K562 (cell line): ENCODE results near the gene PAPSS2. TPM values are rescaled to one million over a fixed set of nuclear protein-coding genes. Genes with fewer than 3 reads are reported as not detected.

ENCODE experiments used
- ATAC-seq: fragments of 200-7000 bp; cut with Tn5 transposase; 3 replicates; pipeline ENCODE4 v1.9.1; 2020; ENCODE audit warnings: moderate library complexity
- BruUV-seq: library from RNA; stranded (reverse); fragments of 400-500 nt; replicated peaks from 2 replicates; lab custom pipeline; 2021; lab: Mats Ljungman, UMichigan
- CTCF ChIA-PET: fragments of 300-600 bp; formaldehyde crosslinking; extraction: SDS; loops from one replicate; lab custom pipeline; 2021; ENCODE audit warnings: low intra/inter-chr PET ratio; lab: Yijun Ruan, JAX
- POLR2A ChIA-PET: fragments of 300-600, 350-650 bp; sonication (Branson Sonifier 250); formaldehyde crosslinking; extraction: SDS; loops from one replicate; lab custom pipeline; 2021; ENCODE audit warnings: antibody characterized with exemption, inconsistent platforms; lab: Yijun Ruan, JAX
- DNase-seq, 4 experiments: peaks; one replicate each; pipeline versions ENCODE4 v3.0.0 to v3.0.0-alpha.2; 2011 to 2018; ENCODE audit warnings: low spot score in 3 of 4, mixed read lengths in 3 of 4; ENCODE audit errors: extremely low read depth in 1 of 4
- FAIRE-seq: peaks from 2 replicates; lab custom pipeline; 2011; peaks lifted over from hg19 to GRCh38; lab: Jason Lieb, UNC
- H2AFZ ChIP-seq: 2 replicates; pipeline ENCODE4 v1.6.0; 2011; ENCODE audit warnings: low read depth, low read length, control low read depth, inconsistent platforms
- H3K27ac ChIP-seq: fragments of 200-600 bp; 3 replicates; pipeline ENCODE4 v1.8.0; 2011; ENCODE audit warnings: low read depth, mild to moderate bottlenecking, control low read depth, inconsistent platforms, low read length, moderate library complexity, mixed read lengths; ENCODE audit errors: extremely low read depth
- H3K27me3 ChIP-seq, 2 experiments: fragments of 300-600 bp in 1 of 2; 2 replicates in 1 of 2; 3 replicates in 1 of 2; pipeline versions ENCODE4 v1.6.0 to v1.8.0; 2011; ENCODE audit warnings: inconsistent platforms in 2 of 2, low read length in 2 of 2, mild to moderate bottlenecking in 1 of 2, mixed read lengths in 1 of 2, moderate library complexity in 1 of 2; ENCODE audit not compliant: control insufficient read depth in 2 of 2, insufficient read depth in 2 of 2
- H3K36me3 ChIP-seq: fragments of 300-600 bp; 3 replicates; pipeline ENCODE4 v1.8.0; 2011; ENCODE audit warnings: mild to moderate bottlenecking, low read length, inconsistent platforms; ENCODE audit not compliant: control insufficient read depth, insufficient read depth
- H3K4me1 ChIP-seq, 2 experiments: fragments of 200-600 bp in 1 of 2; replicated peaks in 1 of 2; 2 replicates in 1 of 2; 3 replicates in 1 of 2; pipeline versions ENCODE4 v1.5.1 to v1.8.0; 2011; ENCODE audit warnings: inconsistent platforms in 2 of 2, low read length in 2 of 2, mild to moderate bottlenecking in 1 of 2, mixed read lengths in 1 of 2, moderate library complexity in 1 of 2; ENCODE audit not compliant: control insufficient read depth in 2 of 2, insufficient read depth in 2 of 2
- H3K4me2 ChIP-seq: 2 replicates; pipeline ENCODE4 v1.6.1; 2011; ENCODE audit warnings: low read length, control low read depth, inconsistent platforms, mixed read lengths; ENCODE audit not compliant: insufficient read depth
- H3K4me3 ChIP-seq: fragments of 200-600 bp; sonication (generic), shearing (Covaris generic); 2 replicates; pipeline ENCODE4 v1.5.1; 2016; ENCODE audit warnings: control low read depth, inconsistent platforms
- H3K79me2 ChIP-seq: fragments of 200-600 bp; 3 replicates; pipeline ENCODE4 v1.8.0; 2011; ENCODE audit warnings: low read length, inconsistent platforms; ENCODE audit not compliant: control insufficient read depth, insufficient read depth
- H3K9ac ChIP-seq, 2 experiments: 2 replicates each; pipeline versions ENCODE4 v1.6.0 to v1.6.1; 2011; ENCODE audit warnings: low read depth in 2 of 2, low read length in 2 of 2, control low read depth in 1 of 2, inconsistent platforms in 1 of 2, mild to moderate bottlenecking in 1 of 2, mixed read lengths in 1 of 2; ENCODE audit not compliant: insufficient read depth in 1 of 2
- H3K9me1 ChIP-seq: one replicate; pipeline ENCODE4 v1.6.0; 2011; ENCODE audit warnings: inconsistent platforms, mild to moderate bottlenecking, low read length, moderate library complexity; ENCODE audit not compliant: control insufficient read depth, insufficient read depth
- H3K9me3 ChIP-seq: replicated peaks from 2 replicates; pipeline ENCODE4 v1.5.1; 2011; ENCODE audit warnings: low read depth, low read length, inconsistent platforms; ENCODE audit not compliant: control insufficient read depth, insufficient read depth
- H4K20me1 ChIP-seq: replicated peaks from 2 replicates; pipeline ENCODE4 v1.6.1; 2011; ENCODE audit warnings: low read length, inconsistent platforms, mixed read lengths; ENCODE audit not compliant: control insufficient read depth, insufficient read depth
- RAD21 ChIP-seq, 2 experiments: fragments of 250-450 bp in 1 of 2; fragments of 450-650 bp in 1 of 2; sonication (Bioruptor Pico) in 1 of 2; formaldehyde crosslinking in 1 of 2; IDR thresholded peaks in 1 of 2; conservative IDR thresholded peaks in 1 of 2; 2 replicates each; pipeline versions ENCODE4 v1.4.0 to v1.8.0; 2020 to 2022; ENCODE audit warnings: mild to moderate bottlenecking in 2 of 2, moderate library complexity in 1 of 2
- SMC3 ChIP-seq: conservative IDR thresholded peaks from 2 replicates; pipeline ENCODE4 v1.6.1; 2011; ENCODE audit warnings: low read depth, low read length, improper control_type of control experiment; ENCODE audit not compliant: insufficient read depth
- SRSF1 ChIP-seq: fragments of 200-400 bp; formaldehyde crosslinking; IDR thresholded peaks from 2 replicates; pipeline ENCODE4 v1.6.1; 2017; ENCODE audit warnings: mild to moderate bottlenecking, low read depth, low read length, moderate library complexity
- ZSCAN29 ChIP-seq: fragments of 450-650 bp; IDR thresholded peaks from 2 replicates; pipeline ENCODE4 v1.6.1; 2017
- WGBS: fragments of 100-300 bp; shearing (Covaris generic); methylation state at CpG from one replicate; pipeline ENCODE4 v1.1.6; 2016; ENCODE audit warnings: low coverage, mixed read lengths; ENCODE audit not compliant: insufficient coverage; ENCODE audit errors: missing lambda C conversion rate; 5-methylcytosine and 5-hydroxymethylcytosine counted together
- in situ Hi-C: fragments of 300-500 bp; cut with MboI; formaldehyde crosslinking; loops from 4 replicates; pipeline ENCODE4 v1.15.0; 2018; ENCODE audit warnings: inconsistent platforms, mixed read lengths
- intact Hi-C: fragments of 100-400 bp; cut with micrococcal nuclease; formaldehyde crosslinking; loops from 2 replicates; pipeline ENCODE4 v1.14.2; 2022
- polyA plus RNA-seq, 8 experiments: library from polyadenylated mRNA; depleted of rRNA in 4 of 8; stranded (reverse) in 5 of 8; unstranded in 3 of 8; fragments of >200 nt; fragmentation: Nextera tagmentation in 2 of 8; fragmentation: Illumina TruSeq in 1 of 8; extraction: Ambion mirVana in 2 of 8; extraction: Trizol in 1 of 8; gene quantifications; 2 replicates each; pipeline versions ENCODE4 v1.2.1 to v1.2.3, GENCODE V29; 2011 to 2014; ENCODE audit warnings: inconsistent platforms in 1 of 8, missing spikeins in 1 of 8
- total RNA-seq, 7 experiments: library from RNA; depleted of rRNA in 6 of 7; stranded (reverse); fragments of >200 nt in 6 of 7; fragmentation: Illumina TruSeq in 2 of 7; extraction: Trizol in 2 of 7; gene quantifications; 2 replicates each; pipeline versions ENCODE4 v1.2.1 to v1.2.3, GENCODE V29; 2011 to 2021; ENCODE audit warnings: low replicate concordance in 1 of 7
- TF ChIP-seq, protein P1 (sequence below), 2 experiments: fragments of 450-650 bp; formaldehyde crosslinking in 1 of 2; IDR thresholded peaks; 2 replicates each; pipeline versions ENCODE4 v1.4.0 to v1.6.1; 2014 to 2020; ENCODE audit warnings: mild to moderate bottlenecking in 2 of 2, borderline replicate concordance in 1 of 2, low read depth in 1 of 2
- TF ChIP-seq, protein P2 (sequence below): fragments of 450-650 bp; formaldehyde crosslinking; IDR thresholded peaks from 2 replicates; pipeline ENCODE4 v1.4.0; 2020; ENCODE audit warnings: mild to moderate bottlenecking, moderate library complexity
- TF ChIP-seq, protein P3 (sequence below), 3 experiments: IDR thresholded peaks in 2 of 3; conservative IDR thresholded peaks in 1 of 3; 2 replicates each; pipeline ENCODE4 v1.5.1; 2011 to 2012; ENCODE audit warnings: low read length in 3 of 3, mild to moderate bottlenecking in 3 of 3, control low read depth in 2 of 3, improper control_type of control experiment in 1 of 3, inconsistent platforms in 1 of 3, low read depth in 1 of 3, mixed read lengths in 1 of 3, moderate library complexity in 1 of 3; ENCODE audit not compliant: insufficient read depth in 2 of 3

The PAPSS2 gene
- total and polyA plus RNA-seq, 9 of the 15 experiments (the other 6 are each of a cell fraction or from before 2014, with no cell fraction given): 0.01 to 0.29 TPM; not detected in 7

DNA sequence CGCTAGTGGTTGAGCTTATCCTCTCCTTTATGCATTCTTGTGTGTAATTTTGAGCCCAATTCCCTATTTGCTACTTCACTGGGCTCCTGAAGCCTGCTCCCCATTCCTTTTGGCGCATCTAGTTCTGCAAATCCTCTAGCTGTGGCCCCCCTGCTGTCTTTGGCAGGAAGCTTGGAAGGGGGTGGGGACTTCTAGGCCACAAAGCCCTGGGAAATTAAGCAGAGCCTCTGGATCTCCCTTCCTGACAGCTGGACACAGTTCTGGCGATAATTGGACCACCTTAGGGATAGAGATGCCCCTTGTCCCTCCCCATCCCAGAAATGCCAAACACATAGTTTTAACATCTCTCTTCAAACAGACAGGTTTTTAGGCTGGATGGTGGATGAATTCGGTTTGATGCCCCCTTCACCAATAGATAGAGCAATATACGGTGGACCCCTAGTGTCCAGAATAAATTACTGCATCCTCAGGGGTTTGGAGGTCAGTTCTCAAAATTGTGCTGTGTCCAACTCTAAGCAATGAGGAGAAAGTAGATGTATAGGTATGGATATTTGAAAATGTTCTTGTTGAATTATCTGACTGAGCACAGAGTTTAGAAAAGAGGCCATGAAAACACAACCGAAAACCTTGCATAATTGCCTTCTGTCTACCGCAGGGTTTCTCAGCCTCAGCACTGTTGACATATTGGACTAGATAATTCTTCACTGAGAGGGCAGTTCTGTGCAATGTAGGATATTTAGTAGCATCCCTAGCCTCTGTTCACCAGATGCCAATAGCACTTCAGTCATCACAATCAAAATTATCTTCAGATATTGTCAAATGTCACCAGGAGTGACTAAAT is 75.5 kb downstream of the PAPSS2 start:
- ChIA-PET POLR2A (no interaction called here), CTCF (interaction anchor here (0.6 kb wide), 2 partner anchors 202 to 796 kb away, joined by 3 read pairs; no protein-coding TSS in a partner anchor)
- Histone ChIP-seq H3K79me2 (no peaks in the 10 kb centered on the region), H3K4me1 (no peaks in the 10 kb centered on the region), H3K4me2 (peak overlapping the region; percentile 33), H3K4me3 (no peak overlapping the region), H3K9me3 (no peaks in the 10 kb centered on the region), H4K20me1 (no peaks in the 10 kb centered on the region), H3K9ac (no peak overlapping the region), H3K9me1 (no peaks in the 10 kb centered on the region), H2AFZ (no peak overlapping the region; the same call in 1 of the 2 replicates), H3K27me3 (no peaks in the 10 kb centered on the region; a peak in 1 of 5 replicates), H3K36me3 (no peaks in the 10 kb centered on the region), H3K27ac (no peak overlapping the region)
- intact Hi-C loops (loop anchor here (1.0 to 10.0 kb wide), 2 partner anchors 79 to 200 kb away; no protein-coding TSS in a partner anchor), in situ Hi-C loops (no loop called here)
- peak; percentile 40 for FAIRE-seq
- no TSS peak for BruUV-seq
- peak; percentile 29 to 43 (median 36) for DNase-seq
- 8% methylated on average over 7 of the region's 7 CpGs for WGBS
- peak; percentile 88 for ATAC-seq
- peak; percentile 70; the same call in 1 of the 2 replicates for TF ChIP-seq ZSCAN29
- peak; percentile 74 to 86 for TF ChIP-seq RAD21 (CRISPR knock-in tag; conservative IDR thresholded peaks at IDR 0.05 in 1 of 2, IDR thresholded peaks at IDR 0.05 in 1 of 2)
- TF ChIP-seq SMC3: peak; percentile 40; the same call in 1 of the 2 replicates
- TF ChIP-seq, protein P1, sequence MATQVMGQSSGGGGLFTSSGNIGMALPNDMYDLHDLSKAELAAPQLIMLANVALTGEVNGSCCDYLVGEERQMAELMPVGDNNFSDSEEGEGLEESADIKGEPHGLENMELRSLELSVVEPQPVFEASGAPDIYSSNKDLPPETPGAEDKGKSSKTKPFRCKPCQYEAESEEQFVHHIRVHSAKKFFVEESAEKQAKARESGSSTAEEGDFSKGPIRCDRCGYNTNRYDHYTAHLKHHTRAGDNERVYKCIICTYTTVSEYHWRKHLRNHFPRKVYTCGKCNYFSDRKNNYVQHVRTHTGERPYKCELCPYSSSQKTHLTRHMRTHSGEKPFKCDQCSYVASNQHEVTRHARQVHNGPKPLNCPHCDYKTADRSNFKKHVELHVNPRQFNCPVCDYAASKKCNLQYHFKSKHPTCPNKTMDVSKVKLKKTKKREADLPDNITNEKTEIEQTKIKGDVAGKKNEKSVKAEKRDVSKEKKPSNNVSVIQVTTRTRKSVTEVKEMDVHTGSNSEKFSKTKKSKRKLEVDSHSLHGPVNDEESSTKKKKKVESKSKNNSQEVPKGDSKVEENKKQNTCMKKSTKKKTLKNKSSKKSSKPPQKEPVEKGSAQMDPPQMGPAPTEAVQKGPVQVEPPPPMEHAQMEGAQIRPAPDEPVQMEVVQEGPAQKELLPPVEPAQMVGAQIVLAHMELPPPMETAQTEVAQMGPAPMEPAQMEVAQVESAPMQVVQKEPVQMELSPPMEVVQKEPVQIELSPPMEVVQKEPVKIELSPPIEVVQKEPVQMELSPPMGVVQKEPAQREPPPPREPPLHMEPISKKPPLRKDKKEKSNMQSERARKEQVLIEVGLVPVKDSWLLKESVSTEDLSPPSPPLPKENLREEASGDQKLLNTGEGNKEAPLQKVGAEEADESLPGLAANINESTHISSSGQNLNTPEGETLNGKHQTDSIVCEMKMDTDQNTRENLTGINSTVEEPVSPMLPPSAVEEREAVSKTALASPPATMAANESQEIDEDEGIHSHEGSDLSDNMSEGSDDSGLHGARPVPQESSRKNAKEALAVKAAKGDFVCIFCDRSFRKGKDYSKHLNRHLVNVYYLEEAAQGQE (IDR thresholded peaks at IDR 0.05; ENCODE audit: borderline replicate concordance): peak; percentile 72; the same call in 1 of the 2 replicates
- TF ChIP-seq, protein P1 (CRISPR knock-in tag; IDR thresholded peaks at IDR 0.05; ENCODE audit: low read depth): no peak
- TF ChIP-seq SRSF1: no peak
- TF ChIP-seq, protein P2, sequence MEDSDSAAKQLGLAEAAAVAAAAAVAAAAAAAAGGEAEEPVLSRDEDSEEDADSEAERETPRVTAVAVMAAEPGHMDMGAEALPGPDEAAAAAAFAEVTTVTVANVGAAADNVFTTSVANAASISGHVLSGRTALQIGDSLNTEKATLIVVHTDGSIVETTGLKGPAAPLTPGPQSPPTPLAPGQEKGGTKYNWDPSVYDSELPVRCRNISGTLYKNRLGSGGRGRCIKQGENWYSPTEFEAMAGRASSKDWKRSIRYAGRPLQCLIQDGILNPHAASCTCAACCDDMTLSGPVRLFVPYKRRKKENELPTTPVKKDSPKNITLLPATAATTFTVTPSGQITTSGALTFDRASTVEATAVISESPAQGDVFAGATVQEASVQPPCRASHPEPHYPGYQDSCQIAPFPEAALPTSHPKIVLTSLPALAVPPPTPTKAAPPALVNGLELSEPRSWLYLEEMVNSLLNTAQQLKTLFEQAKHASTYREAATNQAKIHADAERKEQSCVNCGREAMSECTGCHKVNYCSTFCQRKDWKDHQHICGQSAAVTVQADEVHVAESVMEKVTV (CRISPR knock-in tag): 0 out of 2 replicates have a peak, but pooled peaks have one; percentile 40
- TF ChIP-seq, protein P3, sequence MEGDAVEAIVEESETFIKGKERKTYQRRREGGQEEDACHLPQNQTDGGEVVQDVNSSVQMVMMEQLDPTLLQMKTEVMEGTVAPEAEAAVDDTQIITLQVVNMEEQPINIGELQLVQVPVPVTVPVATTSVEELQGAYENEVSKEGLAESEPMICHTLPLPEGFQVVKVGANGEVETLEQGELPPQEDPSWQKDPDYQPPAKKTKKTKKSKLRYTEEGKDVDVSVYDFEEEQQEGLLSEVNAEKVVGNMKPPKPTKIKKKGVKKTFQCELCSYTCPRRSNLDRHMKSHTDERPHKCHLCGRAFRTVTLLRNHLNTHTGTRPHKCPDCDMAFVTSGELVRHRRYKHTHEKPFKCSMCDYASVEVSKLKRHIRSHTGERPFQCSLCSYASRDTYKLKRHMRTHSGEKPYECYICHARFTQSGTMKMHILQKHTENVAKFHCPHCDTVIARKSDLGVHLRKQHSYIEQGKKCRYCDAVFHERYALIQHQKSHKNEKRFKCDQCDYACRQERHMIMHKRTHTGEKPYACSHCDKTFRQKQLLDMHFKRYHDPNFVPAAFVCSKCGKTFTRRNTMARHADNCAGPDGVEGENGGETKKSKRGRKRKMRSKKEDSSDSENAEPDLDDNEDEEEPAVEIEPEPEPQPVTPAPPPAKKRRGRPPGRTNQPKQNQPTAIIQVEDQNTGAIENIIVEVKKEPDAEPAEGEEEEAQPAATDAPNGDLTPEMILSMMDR (IDR thresholded peaks at IDR 0.05 in 2 of 3, conservative IDR thresholded peaks at IDR 0.05 in 1 of 3; ENCODE audit: insufficient read depth in 2 of 3, low read depth in 1 of 3, low read length in 3 of 3): peak; percentile 51 to 71 (median 68)
